Activated T-cell treated with anti-CD3 and anti-CD28 coated beads, Interleukin-2, amount 50 U/mL, for 24 hours (primary cell): ENCODE data around the gene SERINC5.
"Not testable (repeated sequence)": the region's sequence is repeated elsewhere in the genome, so short reads cannot be mapped to it uniquely, and the experiment has no call there.

ENCODE experiments used
- DNase-seq: peaks from one replicate; pipeline ENCODE4 v3.0.0-alpha.2; 2020
- H3K27ac Mint-ChIP-seq: 2 replicates; pipeline ENCODE4 v1.8.0; 2020; ENCODE audit warnings: mild to moderate bottlenecking, mixed read lengths
- H3K27me3 Mint-ChIP-seq: 2 replicates; pipeline ENCODE4 v1.8.0; 2020; ENCODE audit warnings: mixed read lengths
- H3K36me3 Mint-ChIP-seq: 2 replicates; pipeline ENCODE4 v1.8.0; 2020; ENCODE audit warnings: low read depth, mixed read lengths
- H3K4me1 Mint-ChIP-seq: 2 replicates; pipeline ENCODE4 v1.8.0; 2020; ENCODE audit warnings: low read depth, mixed read lengths
- H3K4me3 Mint-ChIP-seq: 2 replicates; pipeline ENCODE4 v1.8.0; 2020; ENCODE audit warnings: mild to moderate bottlenecking, moderate library complexity, mixed read lengths
- H3K9me3 Mint-ChIP-seq: 2 replicates; pipeline ENCODE4 v1.8.0; 2020; ENCODE audit warnings: mixed read lengths

SERINC5 gene

GRCh38 chr5:80275347-80275746 is 19.5 kb upstream of the SERINC5 start:
- no peaks in the 10 kb centered on the region for H3K9me3 Mint-ChIP-seq
- no peak for DNase-seq

GRCh38 chr5:80270543-80270942 is 14.7 kb upstream of the SERINC5 start:
- not testable (repeated sequence) for DNase-seq, H3K9me3 Mint-ChIP-seq, H3K27me3 Mint-ChIP-seq, H3K36me3 Mint-ChIP-seq
- Mint-ChIP-seq H3K4me1 (peaks cover 35% of the 10 kb centered on the region), H3K4me3 (peak overlapping the region; percentile 39), H3K27ac (peak overlapping the region; percentile 88)

More at GRCh38 chr5:80275347-80275746, 19.5 kb upstream of the SERINC5 start:
- Mint-ChIP-seq H3K27ac (no peak overlapping the region), H3K4me3 (no peak overlapping the region), H3K36me3 (no peaks in the 10 kb centered on the region), H3K4me1 (peaks cover 20% of the 10 kb centered on the region), H3K27me3 (no peaks in the 10 kb centered on the region)

GRCh38 chr5:80269991-80270438 is 14.2 kb upstream of the SERINC5 start:
- Mint-ChIP-seq H3K27me3 (no peaks in the 10 kb centered on the region), H3K9me3 (no peaks in the 10 kb centered on the region), H3K4me1 (peaks cover 33% of the 10 kb centered on the region), H3K4me3 (peak overlapping the region; percentile 39), H3K27ac (peak overlapping the region; percentile 88), H3K36me3 (no peaks in the 10 kb centered on the region)
- no peak for DNase-seq

- peaks cover 38% of the 10 kb centered on the region for H3K4me1 Mint-ChIP-seq
These were observed 13.1 kb upstream of the SERINC5 start for GRCh38 chr5:80268916-80269315.

DNA sequence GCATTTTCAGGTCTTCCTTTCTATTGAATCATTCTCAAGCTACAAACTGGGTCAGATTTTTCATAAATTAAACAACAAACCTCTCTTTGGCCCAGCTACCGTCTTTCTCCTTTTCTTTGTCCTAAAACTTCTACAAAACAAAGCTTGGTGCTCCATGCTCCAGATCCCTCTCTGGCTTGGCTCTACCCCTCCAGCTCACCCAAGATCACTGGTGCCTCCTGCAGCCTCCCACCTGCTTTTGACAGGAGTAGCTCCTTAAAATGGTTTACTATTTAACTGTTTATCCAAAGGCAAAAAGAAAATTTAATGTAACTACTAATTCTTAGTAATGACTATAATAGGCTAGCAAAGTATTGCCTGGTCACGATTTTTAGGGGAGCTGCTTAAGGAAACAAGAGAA is 10.7 kb upstream of the SERINC5 start:
- H3K27me3 Mint-ChIP-seq = no peaks in the 10 kb centered on the region
- no peak overlapping the region for H3K4me3 Mint-ChIP-seq
- H3K9me3 Mint-ChIP-seq = no peaks in the 10 kb centered on the region
- H3K36me3 Mint-ChIP-seq = no peaks in the 10 kb centered on the region
- H3K27ac Mint-ChIP-seq = no peak overlapping the region
- DNase-seq = no peak
- peaks cover 33% of the 10 kb centered on the region for H3K4me1 Mint-ChIP-seq

More at GRCh38 chr5:80268916-80269315, 13.1 kb upstream of the SERINC5 start:
- Mint-ChIP-seq H3K9me3 (no peaks in the 10 kb centered on the region), H3K4me3 (peak overlapping the region; percentile 56), H3K36me3 (no peaks in the 10 kb centered on the region), H3K27ac (peak overlapping the region; percentile 92), H3K27me3 (no peaks in the 10 kb centered on the region)
- DNase-seq = no peak

DNA sequence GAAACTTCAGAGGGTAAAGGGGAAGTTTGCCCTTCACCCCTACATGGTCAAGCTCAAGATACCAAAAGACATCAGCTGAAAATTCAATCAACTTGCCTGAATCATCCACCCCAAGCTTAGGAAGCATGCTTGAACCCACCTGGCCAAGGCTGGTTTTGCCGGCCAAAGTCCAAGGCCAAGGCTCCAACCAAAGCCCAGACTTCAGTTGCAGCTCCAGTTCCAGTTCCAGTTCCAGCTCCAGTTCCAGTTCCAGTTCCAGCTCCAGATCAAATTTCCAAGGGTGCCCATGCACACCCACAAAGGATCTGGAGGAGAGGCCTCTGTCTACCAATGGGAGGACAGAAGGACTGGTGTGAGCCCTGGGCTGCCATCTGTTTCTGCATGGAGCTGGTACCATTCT is 4.6 kb upstream of the SERINC5 start:
- no peaks in the 10 kb centered on the region for H3K9me3 Mint-ChIP-seq
- peaks cover 19% of the 10 kb centered on the region for H3K36me3 Mint-ChIP-seq
- H3K27ac Mint-ChIP-seq = no peak overlapping the region
- H3K27me3 Mint-ChIP-seq = no peaks in the 10 kb centered on the region
- peaks cover 19% of the 10 kb centered on the region for H3K4me1 Mint-ChIP-seq
- no peak for DNase-seq
- no peak overlapping the region for H3K4me3 Mint-ChIP-seq

GRCh38 chr5:80259511-80260203 is 3.8 kb upstream of the SERINC5 start:
- H3K27me3 Mint-ChIP-seq = no peaks in the 10 kb centered on the region
- no peaks in the 10 kb centered on the region for H3K9me3 Mint-ChIP-seq
- DNase-seq = no peak

GRCh38 chr5:80255431-80255810 is 427 bp downstream of the SERINC5 start:
- Mint-ChIP-seq H3K9me3 (no peaks in the 10 kb centered on the region), H3K4me3 (peak overlapping the region; percentile 100), H3K27me3 (no peaks in the 10 kb centered on the region), H3K27ac (peak overlapping the region; percentile 89), H3K36me3 (peaks cover 38% of the 10 kb centered on the region), H3K4me1 (peaks cover 56% of the 10 kb centered on the region)
- DNase-seq = no peak

More at GRCh38 chr5:80259511-80260203, 3.8 kb upstream of the SERINC5 start:
- H3K4me1 Mint-ChIP-seq = peaks cover 18% of the 10 kb centered on the region
- no peak overlapping the region for H3K27ac Mint-ChIP-seq
- peaks cover 25% of the 10 kb centered on the region for H3K36me3 Mint-ChIP-seq
- H3K4me3 Mint-ChIP-seq = no peak overlapping the region

DNA sequence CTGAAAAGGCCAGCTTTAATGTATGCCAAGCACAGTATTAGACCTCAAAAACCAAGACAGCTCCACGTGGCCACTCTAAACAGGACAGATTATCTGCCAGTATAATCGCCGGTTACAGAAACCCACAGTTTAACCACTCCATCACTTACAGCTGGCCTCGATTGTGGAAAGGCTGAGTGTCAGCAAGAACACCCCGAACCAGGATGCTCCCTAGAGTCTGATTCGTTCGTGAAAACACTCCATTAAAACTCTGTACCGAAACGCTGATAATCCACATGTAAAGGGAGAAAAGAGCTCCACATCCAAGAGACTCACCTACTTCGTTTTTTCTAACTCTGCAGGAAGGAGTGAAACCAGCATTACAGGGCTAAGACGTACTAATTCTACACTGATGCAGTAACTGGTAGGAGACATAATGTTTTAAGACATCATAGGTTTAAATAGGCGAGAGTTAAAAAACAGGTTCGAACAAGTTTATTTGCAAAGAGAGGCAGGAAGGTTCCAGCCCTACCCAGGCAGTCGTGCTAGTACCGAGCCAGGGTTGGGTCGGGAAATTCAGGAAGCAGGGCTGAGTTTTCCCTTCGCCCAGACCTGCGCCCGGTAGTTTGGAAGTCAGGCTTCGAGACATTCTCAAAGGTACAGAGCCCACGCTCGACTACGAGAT is 949 bp downstream of the SERINC5 start:
- no peak for DNase-seq
- peaks cover 59% of the 10 kb centered on the region for H3K4me1 Mint-ChIP-seq
- no peaks in the 10 kb centered on the region for H3K27me3 Mint-ChIP-seq
- peaks cover 40% of the 10 kb centered on the region for H3K36me3 Mint-ChIP-seq
- peak overlapping the region; percentile 89 for H3K27ac Mint-ChIP-seq
- no peaks in the 10 kb centered on the region for H3K9me3 Mint-ChIP-seq
- H3K4me3 Mint-ChIP-seq = peak overlapping the region; percentile 100

GRCh38 chr5:80251636-80252035 is 4.2 kb downstream of the SERINC5 start:
- peak overlapping the region; percentile 89 for H3K27ac Mint-ChIP-seq
- H3K9me3 Mint-ChIP-seq = no peaks in the 10 kb centered on the region
- H3K4me3 Mint-ChIP-seq = peak overlapping the region; percentile 100
- H3K27me3 Mint-ChIP-seq = no peaks in the 10 kb centered on the region
- peaks cover 35% of the 10 kb centered on the region for H3K36me3 Mint-ChIP-seq
- no peak for DNase-seq
- H3K4me1 Mint-ChIP-seq = peaks cover 78% of the 10 kb centered on the region

DNA sequence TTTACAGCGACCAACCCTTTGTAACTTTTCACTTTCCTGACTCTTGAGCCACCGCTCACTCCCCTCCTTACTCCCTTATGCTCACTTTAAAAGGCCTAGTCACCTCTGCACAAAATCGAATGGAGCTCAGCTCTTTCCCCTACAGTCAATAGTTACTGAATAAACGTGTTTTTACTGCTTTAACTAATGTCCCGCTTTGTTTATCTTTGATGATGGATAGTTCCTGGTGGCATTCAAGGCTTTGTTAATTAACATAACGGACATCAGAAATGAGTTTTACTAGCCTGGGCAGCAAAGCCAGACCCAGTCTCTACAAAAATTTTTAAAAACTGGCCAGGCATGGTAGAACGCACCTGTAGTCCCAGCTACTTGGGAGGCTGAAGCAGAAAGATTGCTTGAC is 5.0 kb downstream of the SERINC5 start:
- H3K9me3 Mint-ChIP-seq = no peaks in the 10 kb centered on the region
- no peaks in the 10 kb centered on the region for H3K27me3 Mint-ChIP-seq
- peak overlapping the region; percentile 35 for H3K27ac Mint-ChIP-seq
- no peak for DNase-seq
- peaks cover 85% of the 10 kb centered on the region for H3K4me1 Mint-ChIP-seq
- peaks cover 30% of the 10 kb centered on the region for H3K36me3 Mint-ChIP-seq
- no peak overlapping the region for H3K4me3 Mint-ChIP-seq

GRCh38 chr5:80249901-80250300 is 5.9 kb downstream of the SERINC5 start:
- peak overlapping the region; percentile 73 for H3K27ac Mint-ChIP-seq
- H3K4me1 Mint-ChIP-seq = peaks cover 90% of the 10 kb centered on the region
- no peak overlapping the region for H3K4me3 Mint-ChIP-seq
- peaks cover 1% of the 10 kb centered on the region for H3K9me3 Mint-ChIP-seq
- H3K36me3 Mint-ChIP-seq = peaks cover 31% of the 10 kb centered on the region
- no peaks in the 10 kb centered on the region for H3K27me3 Mint-ChIP-seq
- no peak for DNase-seq

- no peak for DNase-seq
- Mint-ChIP-seq H3K4me1 (peaks cover 77% of the 10 kb centered on the region), H3K36me3 (peaks cover 28% of the 10 kb centered on the region), H3K27me3 (no peaks in the 10 kb centered on the region), H3K4me3 (peak overlapping the region; percentile 38), H3K9me3 (peaks cover 3% of the 10 kb centered on the region), H3K27ac (peak overlapping the region; percentile 90)
These were observed 7.5 kb downstream of the SERINC5 start for GRCh38 chr5:80248378-80248777.

- Mint-ChIP-seq H3K27me3 (no peaks in the 10 kb centered on the region), H3K9me3 (peaks cover 9% of the 10 kb centered on the region), H3K36me3 (peaks cover 34% of the 10 kb centered on the region), H3K27ac (peak overlapping the region; percentile 90), H3K4me3 (peak overlapping the region; percentile 44), H3K4me1 (peaks cover 71% of the 10 kb centered on the region)
- peak; percentile 48 for DNase-seq
These were observed 8.7 kb downstream of the SERINC5 start for GRCh38 chr5:80246995-80247729.
